HUES64 (cell line): ENCODE measurements around the gene ERBB4.

ENCODE experiments used
- H3K27ac ChIP-seq: 2 replicates; pipeline ENCODE4 v1.7.0; 2013; ENCODE audit warnings: low read depth, low read length, inconsistent platforms
- H3K27me3 ChIP-seq: 2 replicates; pipeline ENCODE4 v1.6.1; 2013; ENCODE audit warnings: mild to moderate bottlenecking, low read length; ENCODE audit not compliant: insufficient read depth
- H3K36me3 ChIP-seq: 2 replicates; pipeline ENCODE4 v1.6.1; 2013; ENCODE audit warnings: mild to moderate bottlenecking, low read length; ENCODE audit not compliant: insufficient read depth
- H3K4me1 ChIP-seq: 2 replicates; pipeline ENCODE4 v1.6.1; 2013; ENCODE audit warnings: mild to moderate bottlenecking, low read length, moderate library complexity; ENCODE audit not compliant: insufficient read depth
- H3K4me3 ChIP-seq: 2 replicates; pipeline ENCODE4 v1.5.1; 2013; ENCODE audit warnings: mild to moderate bottlenecking, low read length, moderate library complexity
- H3K9ac ChIP-seq: 2 replicates; pipeline ENCODE4 v1.6.1; 2013; ENCODE audit warnings: mild to moderate bottlenecking, low read depth, low read length
- H3K9me3 ChIP-seq: 2 replicates; pipeline ENCODE4 v1.6.1; 2013; ENCODE audit warnings: low read depth, low read length; ENCODE audit not compliant: insufficient read depth
- WGBS: fragments of 150-250, 120-280 bp; methylation state at CpG from one replicate; pipeline ENCODE4 v1.1.7; 2013; ENCODE audit warnings: missing lambda C conversion rate; 5-methylcytosine and 5-hydroxymethylcytosine counted together

Gene ERBB4

GRCh38 chr2:212526059-212526458, 12.5 kb downstream of the ERBB4 start:
- H3K27ac ChIP-seq: no peak overlapping the region
- H3K9me3 ChIP-seq: no peaks in the 10 kb centered on the region
- no peak overlapping the region for H3K9ac ChIP-seq
- H3K27me3 ChIP-seq: no peaks in the 10 kb centered on the region
- H3K4me1 ChIP-seq: no peaks in the 10 kb centered on the region
- WGBS: 100% methylated on average over 1 of the region's 1 CpG
- H3K36me3 ChIP-seq: no peaks in the 10 kb centered on the region
- no peak overlapping the region for H3K4me3 ChIP-seq

- Histone ChIP-seq H3K9me3 (no peaks in the 10 kb centered on the region), H3K4me1 (no peaks in the 10 kb centered on the region), H3K27me3 (no peaks in the 10 kb centered on the region), H3K9ac (no peak overlapping the region), H3K27ac (no peak overlapping the region), H3K4me3 (no peak overlapping the region), H3K36me3 (no peaks in the 10 kb centered on the region)
- 66% methylated on average over 2 of the region's 2 CpGs for WGBS
These were observed 14.8 kb downstream of the ERBB4 start for GRCh38 chr2:212523756-212524155.

- H3K4me3 ChIP-seq: no peak overlapping the region
- no peak overlapping the region for H3K27ac ChIP-seq
- no peaks in the 10 kb centered on the region for H3K4me1 ChIP-seq
- no peaks in the 10 kb centered on the region for H3K9me3 ChIP-seq
- H3K27me3 ChIP-seq: no peaks in the 10 kb centered on the region
- H3K36me3 ChIP-seq: no peaks in the 10 kb centered on the region
- 92% methylated on average over 1 of the region's 2 CpGs for WGBS
- H3K9ac ChIP-seq: no peak overlapping the region
These were observed 18.3 kb downstream of the ERBB4 start for GRCh38 chr2:212520340-212520739.

GRCh38 chr2:212517693-212518092, 20.9 kb downstream of the ERBB4 start:
- Histone ChIP-seq H3K9me3 (no peaks in the 10 kb centered on the region), H3K9ac (no peak overlapping the region), H3K4me1 (no peaks in the 10 kb centered on the region), H3K4me3 (no peak overlapping the region), H3K36me3 (no peaks in the 10 kb centered on the region), H3K27me3 (no peaks in the 10 kb centered on the region), H3K27ac (no peak overlapping the region)
- WGBS: no CpG with 5 or more reads among the region's 1 CpG

- WGBS: 88% methylated on average over 1 of the region's 2 CpGs
These were observed 33.0 kb downstream of the ERBB4 start for GRCh38 chr2:212505586-212505985.

GRCh38 chr2:212495046-212495445, 43.6 kb downstream of the ERBB4 start:
- no peaks in the 10 kb centered on the region for H3K36me3 ChIP-seq
- H3K9ac ChIP-seq: no peak overlapping the region
- H3K27me3 ChIP-seq: no peaks in the 10 kb centered on the region
- 0 out of 2 replicates have a peak, but pooled peaks cover 3% of the 10 kb centered on the region for H3K4me1 ChIP-seq
- no CpG with 5 or more reads among the region's 1 CpG for WGBS
- no peaks in the 10 kb centered on the region for H3K9me3 ChIP-seq
- H3K4me3 ChIP-seq: no peak overlapping the region
- H3K27ac ChIP-seq: no peak overlapping the region

More at GRCh38 chr2:212505586-212505985, 33.0 kb downstream of the ERBB4 start:
- no peak overlapping the region for H3K9ac ChIP-seq
- no peaks in the 10 kb centered on the region for H3K27me3 ChIP-seq
- H3K27ac ChIP-seq: no peak overlapping the region
- no peaks in the 10 kb centered on the region for H3K4me1 ChIP-seq
- no peaks in the 10 kb centered on the region for H3K36me3 ChIP-seq
- no peaks in the 10 kb centered on the region for H3K9me3 ChIP-seq
- no peak overlapping the region for H3K4me3 ChIP-seq

- Histone ChIP-seq H3K27ac (no peak overlapping the region), H3K9me3 (no peaks in the 10 kb centered on the region), H3K36me3 (no peaks in the 10 kb centered on the region), H3K4me3 (no peak overlapping the region), H3K9ac (no peak overlapping the region), H3K4me1 (0 out of 2 replicates have a peak, but pooled peaks cover 3% of the 10 kb centered on the region), H3K27me3 (no peaks in the 10 kb centered on the region)
- 100% methylated on average over 1 of the region's 1 CpG for WGBS
These were observed 44.1 kb downstream of the ERBB4 start for GRCh38 chr2:212494418-212495020.

- Histone ChIP-seq H3K9ac (no peak overlapping the region), H3K4me1 (0 out of 2 replicates have a peak, but pooled peaks cover 3% of the 10 kb centered on the region), H3K27ac (no peak overlapping the region), H3K9me3 (no peaks in the 10 kb centered on the region), H3K4me3 (no peak overlapping the region), H3K36me3 (no peaks in the 10 kb centered on the region), H3K27me3 (no peaks in the 10 kb centered on the region)
- WGBS: 95% methylated on average over 2 of the region's 3 CpGs
These were observed 48.8 kb downstream of the ERBB4 start for GRCh38 chr2:212489719-212490346.

GRCh38 chr2:212488611-212489010, 50.0 kb downstream of the ERBB4 start:
- WGBS: 97% methylated on average over 2 of the region's 2 CpGs
- Histone ChIP-seq H3K4me3 (no peak overlapping the region), H3K4me1 (no peaks in the 10 kb centered on the region), H3K36me3 (no peaks in the 10 kb centered on the region), H3K27ac (no peak overlapping the region), H3K9me3 (no peaks in the 10 kb centered on the region), H3K9ac (no peak overlapping the region), H3K27me3 (no peaks in the 10 kb centered on the region)

- no peak overlapping the region for H3K9ac ChIP-seq
- H3K9me3 ChIP-seq: no peaks in the 10 kb centered on the region
- peaks cover 7% of the 10 kb centered on the region for H3K4me1 ChIP-seq
- no peaks in the 10 kb centered on the region for H3K36me3 ChIP-seq
- no peak overlapping the region for H3K27ac ChIP-seq
- H3K4me3 ChIP-seq: no peak overlapping the region
- no peaks in the 10 kb centered on the region for H3K27me3 ChIP-seq
- 89% methylated on average over 4 of the region's 4 CpGs for WGBS
These were observed 54.0 kb downstream of the ERBB4 start for GRCh38 chr2:212484563-212485080.

GRCh38 chr2:212480447-212480846, 58.2 kb downstream of the ERBB4 start:
- Histone ChIP-seq H3K9me3 (no peaks in the 10 kb centered on the region), H3K36me3 (no peaks in the 10 kb centered on the region), H3K27me3 (no peaks in the 10 kb centered on the region), H3K4me1 (peaks cover 7% of the 10 kb centered on the region), H3K27ac (no peak overlapping the region), H3K4me3 (no peak overlapping the region), H3K9ac (no peak overlapping the region)
- 100% methylated on average over 1 of the region's 1 CpG for WGBS
